ENCODE measurements around the gene GBE1.

DNA sequence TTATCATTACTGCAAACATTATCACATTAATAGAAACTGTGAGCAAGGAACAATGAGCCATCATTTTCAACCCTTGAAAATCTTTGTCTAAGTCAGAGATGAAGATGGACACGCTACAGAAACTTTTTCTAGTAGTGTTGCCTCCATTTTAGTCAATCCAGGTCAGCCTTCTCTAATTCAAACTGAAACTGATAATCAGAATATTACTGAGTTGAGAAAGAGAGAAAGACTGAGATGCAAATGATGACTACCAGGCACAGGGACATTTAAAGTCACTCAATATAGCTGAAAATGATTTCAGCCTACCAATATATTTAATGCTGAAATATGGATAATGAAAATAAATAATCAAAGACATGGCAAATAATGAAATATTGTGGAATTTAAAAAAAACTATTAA is 261.4 kb downstream of the GBE1 start:
- TF ChIP-seq MXI1 (IDR thresholded peaks at IDR 0.05; ENCODE audit: low read depth, low read length) (no peak), EGR1 (IDR thresholded peaks at IDR 0.05; ENCODE audit: borderline replicate concordance in 1 of 2, low read depth in 2 of 2, low read length in 2 of 2) (no peak), CBX5 (IDR thresholded peaks at IDR 0.05; ENCODE audit: low read depth) (no peak)
- TF ChIP-seq, protein P1, sequence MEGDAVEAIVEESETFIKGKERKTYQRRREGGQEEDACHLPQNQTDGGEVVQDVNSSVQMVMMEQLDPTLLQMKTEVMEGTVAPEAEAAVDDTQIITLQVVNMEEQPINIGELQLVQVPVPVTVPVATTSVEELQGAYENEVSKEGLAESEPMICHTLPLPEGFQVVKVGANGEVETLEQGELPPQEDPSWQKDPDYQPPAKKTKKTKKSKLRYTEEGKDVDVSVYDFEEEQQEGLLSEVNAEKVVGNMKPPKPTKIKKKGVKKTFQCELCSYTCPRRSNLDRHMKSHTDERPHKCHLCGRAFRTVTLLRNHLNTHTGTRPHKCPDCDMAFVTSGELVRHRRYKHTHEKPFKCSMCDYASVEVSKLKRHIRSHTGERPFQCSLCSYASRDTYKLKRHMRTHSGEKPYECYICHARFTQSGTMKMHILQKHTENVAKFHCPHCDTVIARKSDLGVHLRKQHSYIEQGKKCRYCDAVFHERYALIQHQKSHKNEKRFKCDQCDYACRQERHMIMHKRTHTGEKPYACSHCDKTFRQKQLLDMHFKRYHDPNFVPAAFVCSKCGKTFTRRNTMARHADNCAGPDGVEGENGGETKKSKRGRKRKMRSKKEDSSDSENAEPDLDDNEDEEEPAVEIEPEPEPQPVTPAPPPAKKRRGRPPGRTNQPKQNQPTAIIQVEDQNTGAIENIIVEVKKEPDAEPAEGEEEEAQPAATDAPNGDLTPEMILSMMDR (IDR thresholded peaks at IDR 0.05 in 2 of 3, conservative IDR thresholded peaks at IDR 0.05 in 1 of 3; ENCODE audit: control insufficient read depth in 2 of 3, extremely low read depth in 1 of 3, insufficient read depth in 1 of 3, low read depth in 3 of 3, low read length in 3 of 3) = no peak
